NCI-H510A (cell line): ENCODE data around the gene SPATC1L.
"Not testable (repeated sequence)": the region's sequence is repeated elsewhere in the genome, so short reads cannot be mapped to it uniquely, and the experiment has no call there.

Experiments used
- DNase-seq: peaks from one replicate; lab custom pipeline; 2025; lab: John Stamatoyannopoulos, UW

SPATC1L gene

GRCh38 chr21:46182548-46183336 lies 1.5 kb downstream of the SPATC1L start:
- DNase-seq = no peak

GRCh38 chr21:46181953-46182547 lies 2.2 kb downstream of the SPATC1L start:
- no peak for DNase-seq

GRCh38 chr21:46181436-46181835 lies 2.8 kb downstream of the SPATC1L start:
- DNase-seq = no peak

GRCh38 chr21:46180778-46181391 lies 3.4 kb downstream of the SPATC1L start:
- no peak for DNase-seq

GRCh38 chr21:46180079-46180722 lies 4.1 kb downstream of the SPATC1L start:
- DNase-seq = no peak

- DNase-seq = no peak
Measured at GRCh38 chr21:46179708-46180078, 4.6 kb downstream of the SPATC1L start.

GRCh38 chr21:46178961-46179360 lies 5.3 kb downstream of the SPATC1L start:
- DNase-seq = no peak

GRCh38 chr21:46176443-46177129 lies 7.7 kb downstream of the SPATC1L start:
- not testable (repeated sequence) for DNase-seq

GRCh38 chr21:46173573-46173972 lies 10.7 kb downstream of the SPATC1L start:
- DNase-seq = no peak

GRCh38 chr21:46172863-46173528 lies 11.3 kb downstream of the SPATC1L start:
- DNase-seq = no peak

GRCh38 chr21:46171996-46172862 lies 12.0 kb downstream of the SPATC1L start:
- DNase-seq = no peak

- no peak for DNase-seq
Measured at GRCh38 chr21:46171585-46171984, 12.7 kb downstream of the SPATC1L start.

GRCh38 chr21:46170436-46171193 lies 13.6 kb downstream of the SPATC1L start:
- DNase-seq = not testable (repeated sequence)

- DNase-seq = no peak
Measured at GRCh38 chr21:46168659-46169386, 15.4 kb downstream of the SPATC1L start.

GRCh38 chr21:46168238-46168637 lies 16.0 kb downstream of the SPATC1L start:
- no peak for DNase-seq

- DNase-seq = no peak
Measured at GRCh38 chr21:46165098-46165497, 19.2 kb downstream of the SPATC1L start.

GRCh38 chr21:46163380-46163779 lies 20.9 kb downstream of the SPATC1L start:
- no peak for DNase-seq

- no peak for DNase-seq
Measured at GRCh38 chr21:46161633-46162592, 22.3 kb downstream of the SPATC1L start.
